Stimulated activated CD8-positive, alpha-beta memory T cell treated with anti-CD3 and anti-CD28 coated beads, Interleukin-15, amount 100 ng/mL, for 24 hours (primary cell): Measurements from ENCODE around the gene TRHDE.

ENCODE experiments used
- DNase-seq: peaks from one replicate; pipeline ENCODE4 v3.0.0-alpha.2; 2020; ENCODE audit warnings: low read depth

TRHDE gene

GRCh38 chr12:72272091-72272661 is at the start of gene TRHDE:
Gene TRHDE, plus strand, starts transcription at chr12:72272370. Its CDS starts 274 bp downstream, at chr12:72272644.
- DNase-seq, result no peak

- DNase-seq, result no peak
Measured at GRCh38 chr12:72226510-72226909, 45.7 kb upstream of the TRHDE start.

- DNase-seq, result no peak
Measured at GRCh38 chr12:72228424-72228823, 43.7 kb upstream of the TRHDE start.

- DNase-seq, result no peak
Measured at GRCh38 chr12:72230589-72230988, 41.6 kb upstream of the TRHDE start.

GRCh38 chr12:72234886-72235285 is 37.3 kb upstream of the TRHDE start:
- DNase-seq, result no peak

- DNase-seq, result no peak
Measured at GRCh38 chr12:72236071-72236705, 36.0 kb upstream of the TRHDE start.

- DNase-seq, result no peak
Measured at GRCh38 chr12:72241552-72241951, 30.6 kb upstream of the TRHDE start.

- DNase-seq, result no peak
Measured at GRCh38 chr12:72242946-72243345, 29.2 kb upstream of the TRHDE start.

- no peak for DNase-seq
Measured at GRCh38 chr12:72246370-72246769, 25.8 kb upstream of the TRHDE start.

- DNase-seq, result no peak
Measured at GRCh38 chr12:72250346-72250745, 21.8 kb upstream of the TRHDE start.

GRCh38 chr12:72256725-72257124 is 15.4 kb upstream of the TRHDE start:
- DNase-seq, result no peak

- no peak for DNase-seq
Measured at GRCh38 chr12:72261885-72262284, 10.3 kb upstream of the TRHDE start.

- no peak for DNase-seq
Measured at GRCh38 chr12:72264548-72265175, 7.5 kb upstream of the TRHDE start.

GRCh38 chr12:72267974-72268373 is 4.2 kb upstream of the TRHDE start:
- no peak for DNase-seq

- no peak for DNase-seq
Measured at GRCh38 chr12:72268386-72268785, 3.8 kb upstream of the TRHDE start.

GRCh38 chr12:72269491-72269890 is 2.7 kb upstream of the TRHDE start:
- DNase-seq, result no peak

- DNase-seq, result no peak
Measured at GRCh38 chr12:72270246-72270645, 1.9 kb upstream of the TRHDE start.

- DNase-seq, result no peak
Measured at GRCh38 chr12:72270961-72271360, 1.2 kb upstream of the TRHDE start.

- DNase-seq, result no peak
Measured at GRCh38 chr12:72271451-72272090, 599 bp upstream of the TRHDE start.

- DNase-seq, result no peak
Measured at GRCh38 chr12:72272731-72273498, 745 bp downstream of the TRHDE start.

- DNase-seq, result no peak
Measured at GRCh38 chr12:72273499-72273837, 1.3 kb downstream of the TRHDE start.

- no peak for DNase-seq
Measured at GRCh38 chr12:72273851-72274351, 1.7 kb downstream of the TRHDE start.
